AG04449 (cell line): Measurements from ENCODE around the gene CCDC167.

Source experiments
- CTCF ChIA-PET: fragments of 350-600 bp; formaldehyde crosslinking; extraction: SDS; loops from one replicate; lab custom pipeline; 2021; ENCODE audit warnings: antibody characterized with exemption; lab: Yijun Ruan, JAX
- POLR2A ChIA-PET: fragments of 400-600, 350-600 bp; formaldehyde crosslinking; extraction: SDS; loops from one replicate; lab custom pipeline; 2020; ENCODE audit warnings: antibody characterized with exemption, inconsistent platforms; lab: Yijun Ruan, JAX
- DNase-seq: peaks from one replicate; pipeline ENCODE4 v3.0.0-alpha.2; 2010; ENCODE audit warnings: low read depth, low spot score
- H3K4me3 ChIP-seq: 2 replicates; pipeline ENCODE4 v1.5.1; 2011; ENCODE audit warnings: low read depth, mild to moderate bottlenecking, control low read depth, low read length
- CTCF ChIP-seq: IDR thresholded peaks from one replicate; pipeline ENCODE4 v1.5.1; 2011; ENCODE audit warnings: mild to moderate bottlenecking, moderate library complexity, low read length, control low read depth, inconsistent platforms; ENCODE audit not compliant: insufficient read depth; ENCODE audit errors: missing control alignments

The CCDC167 gene

GRCh38 chr6:37538107-37538506 is 38.4 kb upstream of the CCDC167 start:
- TF ChIP-seq CTCF, result peak; percentile 44
- ChIA-PET POLR2A (no interaction called here), CTCF (interaction anchor here (1.0 to 3.2 kb wide), 9 partner anchors 10 to 154 kb away, joined by 3 to 27 read pairs (median 3); no protein-coding TSS in a partner anchor)
- DNase-seq, result no peak
- H3K4me3 ChIP-seq, result no peak overlapping the region

- no peak for TF ChIP-seq CTCF
- DNase-seq, result no peak
- H3K4me3 ChIP-seq, result no peak overlapping the region
- ChIA-PET POLR2A (no interaction called here), CTCF (interaction anchor here (1.1 to 3.2 kb wide), 6 partner anchors 11 to 154 kb away, joined by 3 to 27 read pairs (median 9); no protein-coding TSS in a partner anchor)
These were observed 37.9 kb upstream of the CCDC167 start for GRCh38 chr6:37537548-37537947.

- POLR2A ChIA-PET, result no interaction called here
- no peak for TF ChIP-seq CTCF
- CTCF ChIA-PET, result interaction anchor here (1.0 to 3.2 kb wide), 6 partner anchors 12 to 156 kb away, joined by 3 to 21 read pairs (median 4); no protein-coding TSS in a partner anchor
These were observed 36.9 kb upstream of the CCDC167 start for GRCh38 chr6:37536491-37537190.

GRCh38 chr6:37535759-37536490 is 36.2 kb upstream of the CCDC167 start:
- peak overlapping the region; percentile 36 for H3K4me3 ChIP-seq
- no peak for TF ChIP-seq CTCF
- DNase-seq, result no peak
- ChIA-PET POLR2A (no interaction called here), CTCF (interaction anchor here (1.0 to 2.3 kb wide), 5 partner anchors 9 to 157 kb away, joined by 3 to 9 read pairs (median 4); no protein-coding TSS in a partner anchor)

More at GRCh38 chr6:37536491-37537190, 36.9 kb upstream of the CCDC167 start:
- no peak overlapping the region for H3K4me3 ChIP-seq
- DNase-seq, result no peak

GRCh38 chr6:37535428-37535758 is 35.7 kb upstream of the CCDC167 start:
- ChIA-PET POLR2A (no interaction called here), CTCF (interaction anchor here (1.3 to 2.3 kb wide), 4 partner anchors 9 to 157 kb away, joined by 3 to 9 read pairs (median 4); no protein-coding TSS in a partner anchor)
- peak overlapping the region; percentile 36 for H3K4me3 ChIP-seq
- no peak for TF ChIP-seq CTCF
- DNase-seq, result no peak

- TF ChIP-seq CTCF, result no peak
- no peak for DNase-seq
- ChIA-PET POLR2A (no interaction called here), CTCF (interaction anchor here (1.4 to 2.3 kb wide), 3 partner anchors 10 to 157 kb away, joined by 3 to 9 read pairs (median 5); no protein-coding TSS in a partner anchor)
- H3K4me3 ChIP-seq, result no peak overlapping the region
These were observed 35.2 kb upstream of the CCDC167 start for GRCh38 chr6:37534893-37535292.
